NCI-H2171 treated with DMSO at 0.1 percent for 48 hours (cell line): ENCODE results near the gene RPL6.
A peak's percentile ranks its signal among the peaks of the same experiment; 100 is the strongest.
"Not testable (repeated sequence)": the region's sequence is repeated elsewhere in the genome, so short reads cannot be mapped to it uniquely, and the experiment has no call there.

Experiments
- DNase-seq: peaks from one replicate; lab custom pipeline; 2025; lab: John Stamatoyannopoulos, UW

Gene RPL6

DNA sequence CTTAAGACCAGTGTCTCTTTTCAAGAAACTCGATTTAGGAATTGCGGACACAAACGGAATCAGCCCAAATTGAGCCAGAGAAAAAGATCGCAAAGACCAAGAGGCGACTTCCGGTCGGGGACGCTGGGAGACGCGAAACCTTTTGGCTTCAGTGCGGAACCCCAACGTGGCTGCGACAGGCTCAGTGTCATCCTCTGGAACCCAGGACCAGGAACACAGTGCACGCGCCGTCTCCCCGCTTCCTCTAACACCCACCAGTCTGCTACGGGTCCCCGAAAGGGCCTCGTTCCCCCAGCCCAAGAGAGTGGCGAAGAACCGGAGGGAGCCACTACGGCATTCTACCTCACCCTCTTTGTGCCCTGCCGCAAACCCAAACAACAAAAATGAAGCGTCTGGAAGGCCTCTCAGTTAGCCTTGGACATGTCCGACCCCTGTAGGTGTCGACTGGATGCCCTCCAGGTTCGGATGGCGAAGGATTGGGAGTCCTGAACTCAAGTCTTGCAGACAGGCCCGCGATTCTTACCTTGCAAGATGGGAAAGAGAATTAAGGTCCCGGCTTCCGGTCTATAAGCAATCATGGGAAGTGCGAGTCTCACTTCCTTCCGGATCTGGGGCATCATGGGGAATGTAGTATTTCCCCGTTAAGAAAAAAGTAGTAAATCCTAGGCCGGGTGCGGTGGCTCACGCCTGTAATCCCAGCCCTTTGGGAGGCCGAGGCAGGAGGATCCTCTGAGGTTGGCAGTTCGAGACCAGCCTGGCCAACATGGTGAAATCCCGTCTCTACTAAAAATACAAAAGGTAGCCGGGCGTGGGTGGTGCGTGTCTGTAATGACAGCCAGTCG is at the start of gene RPL6:
TSS of gene RPL6 (minus strand) at position 542 of the 842 bp plus-strand sequence. CDS start 949 bp downstream, outside the sequence.
- DNase-seq = peak; percentile 96

DNA sequence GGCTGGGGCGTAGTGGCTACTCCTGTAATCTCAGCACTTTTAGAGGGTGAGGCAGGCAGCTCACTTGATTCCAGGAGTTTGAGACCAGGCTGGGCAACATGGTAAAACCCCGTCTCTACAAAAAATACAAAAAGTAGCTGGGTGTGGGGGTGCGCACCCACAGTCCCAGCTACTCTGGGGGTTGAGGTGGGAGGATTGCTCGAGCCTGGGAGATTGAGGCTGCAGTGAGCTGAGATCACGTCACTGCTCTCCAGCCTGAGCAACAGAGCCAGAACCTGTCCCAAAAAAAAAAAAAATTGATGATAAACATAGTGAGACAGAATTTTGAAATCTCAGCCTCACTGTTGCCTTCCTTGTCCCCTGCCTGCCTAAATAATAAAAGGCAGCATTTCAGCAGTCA is 49.3 kb upstream of the RPL6 start:
- no peak for DNase-seq

DNA sequence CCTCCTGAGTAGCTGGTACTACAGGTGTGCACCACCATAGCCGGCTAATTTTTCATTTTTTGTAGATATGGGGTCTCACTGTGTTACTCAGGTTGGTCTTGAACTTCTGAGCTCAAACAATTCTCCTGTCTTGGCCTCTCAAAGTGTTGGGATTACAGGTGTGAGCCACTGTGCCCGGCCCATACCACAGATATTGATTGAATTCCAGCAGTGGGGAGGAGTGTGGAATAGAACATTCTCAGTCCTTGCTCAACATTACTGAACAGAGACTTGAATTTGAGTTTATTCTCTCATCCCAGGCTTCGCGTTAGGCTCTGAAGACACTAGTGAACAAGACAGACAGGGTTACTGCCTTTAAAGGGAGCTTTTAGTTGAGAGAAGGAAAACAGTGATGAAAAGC is 48.9 kb upstream of the RPL6 start:
- DNase-seq = no peak

- not testable (repeated sequence) for DNase-seq
Measured at GRCh38 chr12:112457142-112457541, 47.7 kb upstream of the RPL6 start.

GRCh38 chr12:112456029-112456428 is 46.6 kb upstream of the RPL6 start:
- DNase-seq = no peak

DNA sequence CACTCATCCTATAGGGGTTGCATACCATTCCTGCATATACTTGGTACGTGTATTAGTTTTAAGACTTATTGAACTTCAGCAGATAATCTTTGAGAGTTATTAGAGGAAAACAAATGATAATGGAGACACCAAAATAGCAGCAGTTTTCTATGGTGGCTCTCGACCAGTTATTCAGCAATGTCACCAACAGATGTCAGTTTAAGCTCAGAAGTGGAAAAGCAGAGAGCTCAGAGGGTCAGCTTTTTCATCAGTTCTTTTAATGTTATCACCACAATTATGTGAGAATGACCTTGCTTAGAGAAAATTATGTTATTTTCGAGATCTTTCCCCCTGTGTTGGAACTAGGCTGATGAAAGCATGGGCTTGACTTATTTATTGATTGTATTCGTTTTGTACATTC is 41.3 kb upstream of the RPL6 start:
- peak; percentile 18 for DNase-seq

- not testable (repeated sequence) for DNase-seq
Measured at GRCh38 chr12:112448165-112448564, 38.8 kb upstream of the RPL6 start.

- DNase-seq = no peak
Measured at GRCh38 chr12:112447106-112447505, 37.7 kb upstream of the RPL6 start.

DNA sequence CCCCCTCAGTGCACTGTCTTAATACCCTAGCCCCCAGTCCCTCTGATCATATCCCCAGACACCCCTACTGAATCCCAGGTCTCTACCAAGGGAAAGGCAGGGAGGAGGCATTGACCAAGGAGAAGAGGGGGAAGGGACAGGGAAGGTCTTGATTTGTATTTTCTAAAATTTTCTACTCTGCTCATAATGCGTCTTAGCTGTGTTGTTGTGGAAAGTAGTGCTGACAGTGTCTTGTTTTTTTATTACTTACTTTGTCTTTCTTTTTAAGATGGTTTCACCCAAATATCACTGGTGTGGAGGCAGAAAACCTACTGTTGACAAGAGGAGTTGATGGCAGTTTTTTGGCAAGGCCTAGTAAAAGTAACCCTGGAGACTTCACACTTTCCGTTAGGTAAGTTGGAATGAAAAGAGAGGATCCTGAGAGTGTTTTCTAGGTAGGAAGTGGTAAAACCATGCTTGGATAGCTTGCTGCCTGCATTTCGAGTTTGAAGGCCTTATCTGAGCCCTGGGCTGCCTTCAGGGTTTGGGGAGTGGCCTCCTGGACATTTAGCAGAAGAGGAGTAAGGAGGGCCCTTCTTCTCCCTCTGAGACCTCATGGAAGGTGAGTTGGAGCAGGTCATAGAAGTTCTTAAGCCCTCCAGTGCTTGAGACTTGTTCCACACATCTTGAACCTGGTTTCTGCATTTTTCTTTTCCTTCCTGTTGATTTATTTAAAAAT is 36.8 kb upstream of the RPL6 start:
- no peak for DNase-seq

- peak; percentile 47 for DNase-seq
Measured at GRCh38 chr12:112443916-112444315, 34.5 kb upstream of the RPL6 start.

DNA sequence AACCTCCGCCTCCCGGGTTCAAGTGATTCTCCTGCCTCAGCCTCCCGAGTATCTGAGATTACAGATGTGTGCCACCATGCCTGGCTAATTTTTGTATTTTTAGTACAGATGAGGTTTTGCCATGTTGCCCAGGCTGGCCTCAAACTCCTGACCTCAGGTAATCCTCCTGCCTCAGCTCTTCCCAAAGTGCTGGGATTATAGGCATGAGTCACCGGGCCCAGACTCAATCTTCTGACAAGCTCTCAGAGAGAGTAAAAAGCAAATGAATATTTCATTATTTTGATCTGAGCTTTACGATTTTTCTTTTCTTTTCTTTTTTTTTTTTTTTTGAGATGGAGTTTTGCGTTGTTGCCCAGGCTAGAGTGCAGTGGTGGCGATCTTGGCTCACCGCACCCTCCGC is 31.2 kb upstream of the RPL6 start:
- DNase-seq = not testable (repeated sequence)

DNA sequence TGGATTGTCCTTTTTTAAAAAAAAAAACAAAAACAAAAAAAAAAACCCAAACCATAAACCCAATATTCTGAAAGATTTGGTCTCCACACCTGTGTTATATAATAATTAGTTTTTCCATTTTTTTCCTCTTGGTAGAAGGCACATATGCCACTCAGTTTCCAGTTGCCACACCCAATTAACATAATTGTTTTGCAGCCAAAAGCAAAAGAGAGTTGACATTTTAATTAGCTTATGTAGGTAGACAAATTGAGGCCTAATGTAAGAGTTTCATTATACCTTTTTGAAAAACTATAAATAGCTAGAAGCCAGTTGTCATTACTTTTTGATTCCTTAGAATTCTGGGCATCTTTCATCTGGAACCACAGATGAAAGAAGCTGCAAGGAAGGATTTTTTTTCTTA is 30.4 kb upstream of the RPL6 start:
- peak; percentile 59 for DNase-seq

GRCh38 chr12:112438645-112439044 is 29.2 kb upstream of the RPL6 start:
- not testable (repeated sequence) for DNase-seq

DNA sequence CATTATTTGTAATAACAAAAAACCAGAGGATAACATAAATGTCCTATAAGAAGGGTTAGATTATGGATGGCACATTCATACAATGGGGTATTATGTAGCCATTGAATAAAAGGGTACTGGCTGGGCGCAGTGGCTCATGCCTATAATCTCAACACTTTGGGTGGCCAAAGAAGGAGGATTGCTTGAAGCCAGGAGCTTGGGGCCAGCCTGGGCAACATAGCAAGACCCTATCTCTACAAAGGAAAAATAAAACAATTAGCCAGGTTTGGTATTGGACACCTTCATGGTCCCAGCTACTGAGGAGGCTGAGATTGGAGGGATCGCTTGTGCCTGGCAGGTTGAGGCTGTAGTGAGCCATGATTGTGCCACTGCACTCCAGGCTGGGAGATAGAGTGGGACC is 24.1 kb upstream of the RPL6 start:
- DNase-seq = no peak

GRCh38 chr12:112431965-112432364 is 22.6 kb upstream of the RPL6 start:
- DNase-seq = no peak

GRCh38 chr12:112430929-112431328 is 21.5 kb upstream of the RPL6 start:
- DNase-seq = no peak

DNA sequence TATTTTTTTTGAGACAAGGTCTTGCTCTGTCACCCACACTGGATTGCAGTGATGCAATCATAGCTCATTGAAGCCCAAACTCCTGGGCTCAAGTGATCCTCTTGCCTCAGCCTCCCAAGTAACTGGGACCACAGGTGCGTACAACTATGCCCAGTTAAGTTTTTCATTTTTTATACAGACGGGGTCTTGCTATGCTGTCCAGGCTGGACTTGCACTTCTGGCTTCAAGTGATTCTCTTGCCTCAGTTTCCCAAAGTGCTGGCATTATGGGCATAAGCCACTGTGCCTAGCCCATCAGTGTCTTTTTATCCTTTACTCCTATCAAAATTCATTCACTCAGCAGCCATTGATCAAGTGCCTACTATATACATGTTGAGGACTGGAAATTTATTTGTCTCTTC is 18.4 kb upstream of the RPL6 start:
- DNase-seq = no peak

GRCh38 chr12:112425582-112426382 is 16.4 kb upstream of the RPL6 start:
- DNase-seq = no peak

- DNase-seq = no peak
Measured at GRCh38 chr12:112424126-112424525, 14.7 kb upstream of the RPL6 start.

- no peak for DNase-seq
Measured at GRCh38 chr12:112422531-112422930, 13.1 kb upstream of the RPL6 start.

DNA sequence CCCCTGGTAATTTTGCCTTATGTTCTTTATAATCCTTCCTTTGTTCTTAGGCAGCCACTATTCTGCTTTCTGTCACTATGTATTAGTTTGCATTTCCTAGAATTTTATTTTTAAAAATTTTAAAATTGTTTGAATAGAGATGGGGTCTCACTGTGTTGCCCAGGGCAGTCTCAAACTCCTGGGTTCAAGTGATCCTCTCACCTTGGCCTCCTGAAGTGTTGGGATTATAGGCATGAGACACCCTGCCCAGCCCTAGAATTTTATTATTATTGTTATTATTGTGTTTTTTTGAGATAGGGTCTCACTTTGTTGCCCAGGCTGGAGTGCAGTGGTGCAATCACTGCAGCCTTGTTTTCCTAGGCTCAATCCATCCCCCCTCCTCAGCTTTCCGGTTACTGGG is 12.0 kb upstream of the RPL6 start:
- no peak for DNase-seq

GRCh38 chr12:112420740-112421139 is 11.3 kb upstream of the RPL6 start:
- no peak for DNase-seq
